Right lobe of liver (tissue), 4 donors: ENCODE measurements around the gene PSEN2.

ENCODE experiments used
- POLR2A ChIP-seq: fragments of 450-650 bp; IDR thresholded peaks from one replicate; pipeline ENCODE4 v1.6.1; 2017; ENCODE audit warnings: antibody characterized with exemption, mild to moderate bottlenecking
- TF ChIP-seq, protein P1 (sequence below), 4 donors: fragments of 200-600 bp in 3 of 4; fragments of 450-650 bp in 1 of 4; IDR thresholded peaks; one replicate each; pipeline versions ENCODE4 v1.5.1 to v1.8.0; 2016 to 2022; ENCODE audit warnings: antibody characterized with exemption in 4 of 4, mild to moderate bottlenecking in 2 of 4
- donor health status: DM: no; HTN: no; CAD: no.
- donor health status: DM: no; HTN: no; CAD: no.
- donor health status: DM: no; HTN: yes; CAD: no.

DNA sequence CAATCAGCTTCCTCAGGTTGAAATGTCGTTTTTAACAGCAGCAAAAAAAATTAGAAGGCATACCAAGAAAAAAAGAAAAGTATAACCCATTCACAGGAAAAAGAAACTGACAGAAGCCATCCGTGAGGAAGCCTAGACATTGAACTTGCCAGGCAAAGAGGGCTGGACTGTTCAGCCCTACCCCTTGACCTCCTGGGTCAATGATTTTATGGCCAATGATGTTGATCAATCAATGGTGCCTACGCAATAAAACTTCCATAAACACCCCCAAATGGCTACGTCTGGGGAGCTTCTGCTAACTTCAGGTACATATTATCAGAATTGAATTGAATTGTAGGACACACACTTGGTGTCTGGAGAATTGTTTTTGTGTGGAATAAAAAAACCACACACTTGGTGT lies 4.8 kb upstream of the PSEN2 start:
- TF ChIP-seq, protein P1, sequence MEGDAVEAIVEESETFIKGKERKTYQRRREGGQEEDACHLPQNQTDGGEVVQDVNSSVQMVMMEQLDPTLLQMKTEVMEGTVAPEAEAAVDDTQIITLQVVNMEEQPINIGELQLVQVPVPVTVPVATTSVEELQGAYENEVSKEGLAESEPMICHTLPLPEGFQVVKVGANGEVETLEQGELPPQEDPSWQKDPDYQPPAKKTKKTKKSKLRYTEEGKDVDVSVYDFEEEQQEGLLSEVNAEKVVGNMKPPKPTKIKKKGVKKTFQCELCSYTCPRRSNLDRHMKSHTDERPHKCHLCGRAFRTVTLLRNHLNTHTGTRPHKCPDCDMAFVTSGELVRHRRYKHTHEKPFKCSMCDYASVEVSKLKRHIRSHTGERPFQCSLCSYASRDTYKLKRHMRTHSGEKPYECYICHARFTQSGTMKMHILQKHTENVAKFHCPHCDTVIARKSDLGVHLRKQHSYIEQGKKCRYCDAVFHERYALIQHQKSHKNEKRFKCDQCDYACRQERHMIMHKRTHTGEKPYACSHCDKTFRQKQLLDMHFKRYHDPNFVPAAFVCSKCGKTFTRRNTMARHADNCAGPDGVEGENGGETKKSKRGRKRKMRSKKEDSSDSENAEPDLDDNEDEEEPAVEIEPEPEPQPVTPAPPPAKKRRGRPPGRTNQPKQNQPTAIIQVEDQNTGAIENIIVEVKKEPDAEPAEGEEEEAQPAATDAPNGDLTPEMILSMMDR (IDR thresholded peaks at IDR 0.05), result no peak
- no peak for TF ChIP-seq POLR2A
